Activated CD8-positive, alpha-beta memory T cell treated with anti-CD3 and anti-CD28 coated beads, Interleukin-2, amount 50 U/mL, for 48 hours (primary cell): ENCODE results near the gene PON3.

ENCODE experiments used
- DNase-seq: peaks from one replicate; pipeline ENCODE4 v3.0.0-alpha.2; 2020

PON3 gene

DNA sequence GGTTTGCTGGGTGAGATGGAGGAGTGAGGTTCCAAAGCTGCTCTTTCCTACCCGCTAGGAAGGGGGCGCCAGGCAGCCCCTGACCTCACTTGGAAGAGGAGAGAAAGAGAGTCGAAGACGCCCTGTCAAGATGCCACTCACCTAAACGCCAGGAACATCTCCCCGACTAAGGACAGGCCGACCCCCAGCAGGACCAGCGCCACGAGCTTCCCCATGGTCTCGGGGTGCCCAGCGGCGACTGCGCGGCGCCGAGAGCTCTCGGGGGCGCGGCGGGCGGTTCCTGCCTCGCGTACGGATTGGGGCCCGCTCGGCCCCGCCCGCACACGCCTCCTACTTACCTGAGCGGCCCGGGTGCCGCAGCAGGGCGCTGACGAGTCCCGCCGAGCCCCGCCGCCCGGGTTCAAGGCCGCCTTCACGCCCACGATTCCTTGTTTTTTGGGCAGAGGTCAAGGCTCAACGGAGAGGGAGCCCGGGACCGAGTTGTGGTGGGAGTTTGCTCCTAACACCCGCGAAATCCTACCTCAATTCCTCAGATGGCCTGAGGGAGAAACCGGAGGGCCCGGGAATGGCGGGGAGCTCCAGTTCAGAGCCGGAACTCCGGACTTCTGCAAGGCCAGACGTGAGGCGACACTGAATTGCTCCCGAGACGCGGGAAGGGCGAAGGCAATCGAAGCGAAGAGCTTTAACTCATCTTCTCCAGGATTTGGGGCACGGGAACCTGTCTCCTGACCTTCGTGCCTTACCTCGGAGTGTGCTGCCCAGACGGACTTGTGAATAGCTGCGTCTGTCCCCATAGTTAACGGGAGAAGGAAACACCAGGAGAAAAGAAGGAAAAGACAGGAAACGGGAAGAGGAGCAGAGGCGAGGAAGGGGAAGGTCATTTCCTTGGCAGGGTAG, at the start of gene PON3:
PON3 (minus strand) TSS at position 240 of the 897 bp plus-strand sequence; CDS start at position 215, 25 bp downstream.
- peak; percentile 57 for DNase-seq

GRCh38 chr7:95444796-95445195, 48.6 kb upstream of the PON3 start:
- DNase-seq, result no peak

GRCh38 chr7:95441042-95441823, 45.1 kb upstream of the PON3 start:
- DNase-seq, result no peak

GRCh38 chr7:95440394-95441038, 44.3 kb upstream of the PON3 start:
- DNase-seq, result no peak

- DNase-seq, result no peak
Observed at GRCh38 chr7:95436407-95436806, 40.2 kb upstream of the PON3 start.

DNA sequence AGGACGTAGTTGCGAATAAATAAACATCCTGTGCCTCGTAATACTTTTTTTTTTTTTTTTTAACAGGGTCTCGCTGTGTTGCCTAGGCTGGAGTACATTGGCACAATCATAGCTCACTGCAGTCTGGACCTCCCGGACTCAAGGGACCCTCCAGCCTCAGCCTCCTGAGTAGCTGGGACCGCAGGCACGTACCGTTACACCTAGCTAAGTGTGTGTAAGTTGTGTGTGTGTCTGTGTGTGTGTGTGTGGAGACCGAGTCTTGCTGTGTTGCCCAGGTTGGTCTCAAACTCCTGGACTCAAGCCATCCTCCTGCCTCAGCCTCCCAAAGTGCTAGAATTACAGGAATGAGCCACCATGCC, 39.2 kb upstream of the PON3 start:
- DNase-seq, result no peak

GRCh38 chr7:95434557-95435421, 38.6 kb upstream of the PON3 start, which contains the start of gene PON2:
PON2 (minus strand) TSS chr7:95435028; CDS start chr7:95434951, 77 bp downstream.
- DNase-seq, result peak; percentile 69

DNA sequence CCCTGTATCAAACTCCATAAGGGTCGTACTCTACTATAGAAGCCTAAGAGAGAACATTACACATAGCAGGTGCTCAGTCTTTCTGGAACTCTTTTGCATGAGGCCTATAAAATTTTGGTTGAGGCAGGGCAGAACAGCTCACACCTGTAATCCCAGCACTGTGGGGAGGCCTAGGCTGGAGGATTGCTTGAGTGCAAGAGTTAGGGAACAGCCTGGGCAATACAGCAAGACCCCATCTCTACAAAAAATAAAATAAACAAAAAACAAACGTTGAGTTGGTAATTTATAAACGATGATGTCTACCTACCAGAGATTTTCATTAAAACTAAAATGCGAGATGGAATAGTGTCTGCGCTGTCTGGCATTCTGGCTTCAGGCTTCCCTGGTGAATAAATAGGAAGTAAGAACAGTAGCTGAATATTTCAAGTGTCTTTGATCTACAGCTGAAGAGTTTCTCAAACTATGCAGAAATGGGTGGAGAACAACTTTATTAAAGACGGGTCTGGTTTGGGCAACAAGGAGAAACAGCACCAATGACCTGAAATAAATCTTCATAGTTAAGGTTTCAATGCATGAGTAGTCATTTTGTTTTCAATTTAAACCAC, 37.9 kb upstream of the PON3 start:
- no peak for DNase-seq

GRCh38 chr7:95433129-95433528, 37.0 kb upstream of the PON3 start:
- no peak for DNase-seq

- no peak for DNase-seq
Observed at GRCh38 chr7:95432606-95433005, 36.4 kb upstream of the PON3 start.

DNA sequence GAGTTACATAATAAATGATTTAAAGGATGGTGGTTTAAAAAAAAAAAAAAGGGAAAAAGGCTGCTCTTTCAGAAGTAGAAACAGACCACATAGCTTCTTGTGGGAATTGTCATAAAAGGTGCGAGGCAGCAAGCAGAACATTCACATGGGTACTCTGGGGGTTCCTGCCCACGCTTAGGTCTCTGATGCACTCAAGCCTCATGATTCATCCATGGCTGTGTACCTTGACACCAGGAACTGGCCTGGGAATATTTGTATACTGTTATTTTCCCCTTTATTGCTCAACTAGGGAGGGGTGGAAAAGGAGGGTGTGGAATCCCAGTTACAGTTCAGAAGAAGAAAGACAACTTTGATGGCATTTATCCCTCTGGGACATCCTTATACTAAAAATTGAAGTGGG, 34.7 kb upstream of the PON3 start:
- DNase-seq, result no peak

GRCh38 chr7:95429241-95429990, 33.2 kb upstream of the PON3 start:
- DNase-seq, result no peak

DNA sequence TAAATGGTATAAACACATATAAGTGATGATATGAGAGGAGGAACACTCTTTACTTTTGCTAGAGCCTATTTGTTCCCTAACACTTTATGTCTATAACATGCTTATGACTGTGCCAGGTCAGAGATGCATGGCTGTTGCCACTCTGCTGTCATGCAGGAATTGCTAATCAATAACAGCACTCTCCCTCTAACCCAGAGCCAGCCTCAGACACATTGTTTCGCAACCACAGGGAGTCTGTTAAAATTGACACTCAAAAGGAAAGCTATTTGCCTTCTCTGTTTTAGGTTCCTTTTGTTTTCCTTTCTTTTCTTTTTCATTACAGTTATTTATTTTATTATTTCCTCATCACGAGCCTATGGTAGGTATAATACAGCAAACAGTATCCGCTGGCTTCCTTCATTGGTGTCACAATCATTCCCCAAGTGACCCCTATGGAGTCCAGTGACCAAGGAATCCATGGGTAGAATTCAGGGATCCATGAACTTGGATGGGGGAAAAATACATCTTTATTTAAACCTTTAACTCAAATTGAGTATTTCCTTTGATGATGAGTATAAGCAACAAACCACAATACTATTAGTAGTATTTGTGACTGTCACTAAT, 31.8 kb upstream of the PON3 start:
- DNase-seq, result no peak

- DNase-seq, result no peak
Observed at GRCh38 chr7:95427166-95427565, 31.0 kb upstream of the PON3 start.

GRCh38 chr7:95425694-95426093, 29.5 kb upstream of the PON3 start:
- DNase-seq, result no peak

DNA sequence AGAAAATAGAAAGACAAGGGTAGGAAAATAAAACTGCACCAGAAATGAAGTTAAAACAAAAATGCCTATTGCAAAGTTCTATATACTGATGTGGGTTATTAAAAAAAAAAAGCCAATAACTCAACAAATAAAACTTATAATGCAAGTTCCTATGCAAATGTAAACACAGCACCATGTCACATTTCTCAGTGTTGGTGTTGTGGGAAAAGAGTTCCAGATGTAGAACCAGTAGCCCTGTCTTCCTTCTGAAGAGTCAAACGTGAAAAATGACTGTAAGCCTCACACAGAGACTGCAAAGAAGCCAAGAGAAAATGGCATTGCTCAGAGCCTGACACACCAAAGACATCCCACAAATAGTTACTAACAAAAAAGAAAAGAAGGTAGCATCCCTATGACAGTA, 28.5 kb upstream of the PON3 start:
- DNase-seq, result no peak

DNA sequence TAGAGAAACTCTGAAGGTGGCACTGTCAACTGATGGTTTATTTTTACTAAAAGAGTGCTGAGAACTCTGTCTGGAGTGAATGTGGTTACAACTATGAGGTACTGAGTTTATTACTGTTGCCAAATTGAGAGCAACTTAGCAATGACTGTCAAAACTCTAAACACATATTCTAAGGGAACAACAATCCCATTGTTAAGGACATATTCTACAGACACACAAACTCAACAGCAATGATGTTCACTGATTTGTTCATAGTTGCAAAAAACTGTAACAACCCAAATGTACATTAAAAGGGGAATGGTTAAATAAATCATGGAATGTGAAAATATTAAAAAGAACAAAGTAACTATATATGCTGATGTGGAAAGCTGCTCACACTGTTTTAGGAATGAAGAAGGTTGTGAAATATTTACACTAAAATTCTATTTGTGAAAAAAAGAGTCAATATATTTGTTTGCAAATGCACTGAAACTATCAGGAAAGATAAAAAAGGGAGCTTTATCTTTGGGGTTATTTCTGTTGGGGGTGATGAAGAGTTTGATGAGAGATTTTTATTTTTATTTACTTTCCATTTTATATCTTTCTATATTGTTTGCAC, 25.8 kb upstream of the PON3 start:
- no peak for DNase-seq

- no peak for DNase-seq
Observed at GRCh38 chr7:95421000-95421846, 25.0 kb upstream of the PON3 start.

GRCh38 chr7:95412075-95412474, 15.9 kb upstream of the PON3 start:
- DNase-seq, result no peak
